Endothelial cell of umbilical vein (primary cell): ENCODE data around the gene BCOR. TPM values are rescaled to one million over a fixed set of nuclear protein-coding genes. Genes with fewer than 3 reads are reported as not detected.

Experiments used
- BruUV-seq: library from RNA; stranded (reverse); fragments of 400-500 nt; replicated peaks from 2 replicates; lab custom pipeline; 2021; lab: Mats Ljungman, UMichigan
- CTCF ChIA-PET: fragments of 300-600, 350-600 bp; sonication (Branson Sonifier 250); formaldehyde crosslinking; loops from one replicate; lab custom pipeline; 2021; ENCODE audit warnings: antibody characterized with exemption, inconsistent platforms; lab: Charles Lee
- POLR2A ChIA-PET: fragments of 300-600, 350-600 bp; sonication (Branson Sonifier 250); formaldehyde crosslinking; loops from one replicate; lab custom pipeline; 2021; ENCODE audit warnings: antibody characterized with exemption, inconsistent platforms; lab: Charles Lee
- DNase-seq: peaks from one replicate; pipeline ENCODE4 v3.0.0-alpha.2; 2011; ENCODE audit warnings: low read depth, low spot score
- FAIRE-seq: peaks from 2 replicates; lab custom pipeline; 2011; peaks lifted over from hg19 to GRCh38; lab: Jason Lieb, UNC
- H2AFZ ChIP-seq: 2 replicates; pipeline ENCODE4 v1.6.0; 2012; ENCODE audit warnings: low read depth, low read length, control low read depth, inconsistent platforms
- H3K27ac ChIP-seq: 2 replicates; pipeline ENCODE4 v1.5.1; 2011; ENCODE audit warnings: low read depth, mild to moderate bottlenecking, control low read depth, low read length, moderate library complexity; ENCODE audit not compliant: insufficient read depth
- H3K27me3 ChIP-seq, 2 experiments: 2 replicates each; pipeline versions ENCODE4 v1.6.0 to v1.6.1; 2011; ENCODE audit warnings: low read length in 2 of 2, mixed read lengths in 1 of 2; ENCODE audit not compliant: control insufficient read depth in 2 of 2, insufficient read depth in 2 of 2
- H3K36me3 ChIP-seq, 2 experiments: 2 replicates in 1 of 2; 3 replicates in 1 of 2; pipeline ENCODE4 v1.5.1; 2011; ENCODE audit warnings: low read length in 2 of 2, mild to moderate bottlenecking in 1 of 2, moderate library complexity in 1 of 2; ENCODE audit not compliant: control insufficient read depth in 2 of 2, insufficient read depth in 2 of 2; ENCODE audit errors: extremely low read depth in 1 of 2
- H3K4me1 ChIP-seq: 3 replicates; pipeline ENCODE4 v1.5.1; 2011; ENCODE audit warnings: mild to moderate bottlenecking, low read length; ENCODE audit not compliant: control insufficient read depth, insufficient read depth; ENCODE audit errors: extremely low read depth
- H3K4me2 ChIP-seq: 2 replicates; pipeline ENCODE4 v1.6.1; 2011; ENCODE audit warnings: low read length, control low read depth, mixed read lengths; ENCODE audit not compliant: insufficient read depth
- H3K4me3 ChIP-seq, 3 experiments: fragments of 200-600 bp in 1 of 3; sonication (generic), shearing (Covaris generic) in 1 of 3; replicated peaks in 1 of 3; 2 replicates each; pipeline ENCODE4 v1.5.1; 2011 to 2016; ENCODE audit warnings: control low read depth in 3 of 3, low read length in 3 of 3, mild to moderate bottlenecking in 2 of 3, inconsistent platforms in 1 of 3, low read depth in 1 of 3, moderate library complexity in 1 of 3; ENCODE audit not compliant: insufficient read depth in 1 of 3
- H3K79me2 ChIP-seq: 2 replicates; pipeline ENCODE4 v1.6.0; 2012; ENCODE audit warnings: low read length, inconsistent platforms; ENCODE audit not compliant: control insufficient read depth, insufficient read depth
- H3K9ac ChIP-seq: replicated peaks from 2 replicates; pipeline ENCODE3; 2011; ENCODE audit warnings: low read length, control low read depth; ENCODE audit not compliant: insufficient read depth; ENCODE audit errors: extremely low read depth
- H3K9me1 ChIP-seq: replicated peaks from 3 replicates; pipeline ENCODE4 v1.6.0; 2011; ENCODE audit warnings: mild to moderate bottlenecking, low read length; ENCODE audit not compliant: control insufficient read depth, insufficient read depth; ENCODE audit errors: extremely low read depth
- H3K9me3 ChIP-seq: replicated peaks from 2 replicates; pipeline ENCODE4 v1.5.1; 2012; ENCODE audit warnings: low read length, inconsistent platforms; ENCODE audit not compliant: control insufficient read depth, insufficient read depth
- H4K20me1 ChIP-seq: replicated peaks from 2 replicates; pipeline ENCODE3; 2011; ENCODE audit warnings: mild to moderate bottlenecking, low read length; ENCODE audit not compliant: control insufficient read depth, insufficient read depth; ENCODE audit errors: extremely low read depth
- CTCF ChIP-seq, 2 donors: IDR thresholded peaks; 1 replicate in 1 of 2; 2 replicates in 1 of 2; pipeline ENCODE4 v1.5.1; 2011; ENCODE audit warnings: low read length in 2 of 2, mild to moderate bottlenecking in 2 of 2, moderate library complexity in 2 of 2, control low read depth in 1 of 2, inconsistent platforms in 1 of 2, low read depth in 1 of 2; ENCODE audit not compliant: insufficient read depth in 1 of 2; ENCODE audit errors: extremely low read depth in 1 of 2
- EZH2 ChIP-seq: IDR thresholded peaks from 2 replicates; pipeline ENCODE4 v1.6.1; 2012; ENCODE audit warnings: borderline replicate concordance, low read depth, mild to moderate bottlenecking, moderate library complexity, low read length, inconsistent platforms; ENCODE audit not compliant: severe bottlenecking
- FOS ChIP-seq: IDR thresholded peaks from 2 replicates; pipeline ENCODE4 v1.6.1; 2011; ENCODE audit warnings: mild to moderate bottlenecking, low read length, moderate library complexity, borderline replicate concordance; ENCODE audit not compliant: insufficient read depth
- GATA2 ChIP-seq: IDR thresholded peaks from 2 replicates; pipeline ENCODE4 v1.7.0; 2011; ENCODE audit warnings: low read depth, mild to moderate bottlenecking, moderate library complexity, mixed read lengths, low read length; ENCODE audit not compliant: insufficient read length, insufficient read depth
- JUN ChIP-seq: IDR thresholded peaks from 2 replicates; pipeline ENCODE4 v1.6.1; 2011; ENCODE audit warnings: borderline replicate concordance, low read depth; ENCODE audit not compliant: insufficient read length, insufficient read depth
- MAX ChIP-seq: IDR thresholded peaks from 2 replicates; pipeline ENCODE4 v1.6.1; 2011; ENCODE audit not compliant: insufficient read depth, insufficient read length
- MYC ChIP-seq: IDR thresholded peaks from one replicate; pipeline ENCODE4 v1.6.1; 2011; ENCODE audit warnings: mild to moderate bottlenecking, low read depth, low read length
- POLR2A ChIP-seq: IDR thresholded peaks from 2 replicates; pipeline ENCODE4 v1.6.1; 2012; ENCODE audit warnings: low read depth, mild to moderate bottlenecking, control low read depth, low read length
- POLR2AphosphoS5 ChIP-seq: IDR thresholded peaks from 2 replicates; pipeline ENCODE4 v1.6.1; 2012; ENCODE audit warnings: low read depth, mild to moderate bottlenecking, control low read depth, low read length, moderate library complexity; ENCODE audit not compliant: insufficient read depth
- dilution Hi-C: fragments of 300-500 bp; cut with MboI; formaldehyde crosslinking; loops from one replicate; pipeline ENCODE4 v1.15.0; 2019; ENCODE audit warnings: low sequenced_read_pairs; ENCODE audit not compliant: extremely low pct_ligation_motif_present
- intact Hi-C: fragments of 100-400 bp; cut with micrococcal nuclease; formaldehyde crosslinking; loops from one replicate; pipeline ENCODE4 v1.10.0; 2022
- polyA plus RNA-seq, 4 experiments: library from polyadenylated mRNA; depleted of rRNA in 3 of 4; stranded (reverse) in 3 of 4; unstranded in 1 of 4; fragments of >200 nt; gene quantifications; 2 replicates each; pipeline versions ENCODE4 v1.2.1 to v1.2.3, GENCODE V29; 2011 to 2012; ENCODE audit warnings: missing spikeins in 1 of 4
- total RNA-seq: library from RNA; stranded (reverse); gene quantifications from 2 replicates; pipeline ENCODE4 v1.2.3, GENCODE V29; 2021

Gene BCOR
- total and polyA plus RNA-seq, 2 donors (not counting 3 experiments of a cell fraction or from before 2014, with no cell fraction given) = 10.1 to 24.2 TPM

- H3K36me3 ChIP-seq = no peaks in the 10 kb centered on the region
- DNase-seq (no peak), FAIRE-seq (no peak)
- no peaks in the 10 kb centered on the region for H3K9me3 ChIP-seq
- H3K4me3 ChIP-seq = no peak overlapping the region
- no peak for TF ChIP-seq CTCF (IDR thresholded peaks at IDR 0.05; ENCODE audit: extremely low read depth in 1 of 2, insufficient read depth in 1 of 2, low read depth in 1 of 2, low read length in 2 of 2)
- TF ChIP-seq JUN = no peak
- no peak for TF ChIP-seq GATA2
- no peak for TF ChIP-seq MAX
- H4K20me1 ChIP-seq = no peaks in the 10 kb centered on the region
- dilution Hi-C loops = no loop called here
- H3K79me2 ChIP-seq = no peaks in the 10 kb centered on the region
- POLR2A ChIA-PET = no interaction called here
- H3K9ac ChIP-seq = no peak overlapping the region
- H3K9me1 ChIP-seq = no peaks in the 10 kb centered on the region
- peaks cover 8% of the 10 kb centered on the region for H3K4me1 ChIP-seq
- no TSS peak for BruUV-seq
- H3K4me2 ChIP-seq = no peak overlapping the region
- H3K27ac ChIP-seq = no peak overlapping the region
- intact Hi-C loops = no loop called here
- H2AFZ ChIP-seq = no peak overlapping the region
- H3K27me3 ChIP-seq = no peaks in the 10 kb centered on the region
- CTCF ChIA-PET = no interaction called here
These were observed 60.4 kb downstream of the BCOR start for GRCh38 chrX:40037367-40037766.

- H2AFZ ChIP-seq = no peak overlapping the region
- dilution Hi-C loops = no loop called here
- no peaks in the 10 kb centered on the region for H3K27me3 ChIP-seq
- ChIA-PET CTCF (no interaction called here), POLR2A (no interaction called here)
- H3K9me1 ChIP-seq = no peaks in the 10 kb centered on the region
- no peak overlapping the region for H3K9ac ChIP-seq
- H3K79me2 ChIP-seq = no peaks in the 10 kb centered on the region
- DNase-seq = no peak
- no peak overlapping the region for H3K27ac ChIP-seq
- no peak overlapping the region for H3K4me2 ChIP-seq
- H3K9me3 ChIP-seq = no peaks in the 10 kb centered on the region
- intact Hi-C loops = no loop called here
- no peak overlapping the region for H3K4me3 ChIP-seq
- peaks cover 7% of the 10 kb centered on the region for H3K4me1 ChIP-seq
- TF ChIP-seq CTCF (IDR thresholded peaks at IDR 0.05; ENCODE audit: extremely low read depth in 1 of 2, insufficient read depth in 1 of 2, low read depth in 1 of 2, low read length in 2 of 2) (no peak), FOS (no peak), MYC (no peak), EZH2 (no peak), JUN (no peak), POLR2A (no peak), MAX (no peak), POLR2AphosphoS5 (no peak)
- no peaks in the 10 kb centered on the region for H4K20me1 ChIP-seq
- FAIRE-seq = no peak
- no TSS peak for BruUV-seq
- H3K36me3 ChIP-seq = no peaks in the 10 kb centered on the region
These were observed 62.0 kb downstream of the BCOR start for GRCh38 chrX:40035726-40036125.
